Keratinocyte (primary cell): ENCODE data around the gene DMXL2. TPM values are rescaled to one million over a fixed set of nuclear protein-coding genes. Genes with fewer than 3 reads are reported as not detected.

Source experiments
- DNase-seq: peaks from one replicate; pipeline ENCODE4 v3.0.0-alpha.2; 2011; ENCODE audit warnings: low read depth, missing footprints, low spot score
- FAIRE-seq: peaks from 2 replicates; lab custom pipeline; 2011; peaks lifted over from hg19 to GRCh38; lab: Jason Lieb, UNC
- H2AFZ ChIP-seq: 2 replicates; pipeline ENCODE4 v1.6.0; 2012; ENCODE audit warnings: low read length, control low read depth, inconsistent platforms; ENCODE audit not compliant: control insufficient read depth
- H3K27ac ChIP-seq: 2 replicates; pipeline ENCODE4 v1.5.1; 2011; ENCODE audit warnings: low read length; ENCODE audit not compliant: control insufficient read depth, insufficient read depth
- H3K27me3 ChIP-seq: 3 replicates; pipeline ENCODE4 v1.6.0; 2011; ENCODE audit warnings: low read length; ENCODE audit not compliant: control insufficient read depth, insufficient read depth; ENCODE audit errors: extremely low read depth
- H3K36me3 ChIP-seq, 2 experiments: 2 replicates in 1 of 2; 3 replicates in 1 of 2; pipeline ENCODE4 v1.5.1; 2011; ENCODE audit warnings: low read length in 2 of 2, mild to moderate bottlenecking in 1 of 2; ENCODE audit not compliant: control insufficient read depth in 2 of 2, insufficient read depth in 2 of 2; ENCODE audit errors: extremely low read depth in 1 of 2
- H3K4me1 ChIP-seq: 3 replicates; pipeline ENCODE4 v1.5.1; 2011; ENCODE audit warnings: low read length; ENCODE audit not compliant: control insufficient read depth, insufficient read depth; ENCODE audit errors: extremely low read depth
- H3K4me2 ChIP-seq: 3 replicates; pipeline ENCODE4 v1.6.0; 2011; ENCODE audit warnings: low read depth, low read length; ENCODE audit not compliant: control insufficient read depth, insufficient read depth; ENCODE audit errors: extremely low read depth
- H3K4me3 ChIP-seq, 3 experiments: fragments of 200-600 bp in 1 of 3; sonication (generic) in 1 of 3; 2 replicates in 2 of 3; 3 replicates in 1 of 3; pipeline ENCODE4 v1.5.1; 2011 to 2016; ENCODE audit warnings: low read length in 3 of 3, mild to moderate bottlenecking in 3 of 3, control low read depth in 2 of 3, inconsistent platforms in 1 of 3, low read depth in 1 of 3, mixed read lengths in 1 of 3, mixed run types in 1 of 3, moderate library complexity in 1 of 3; ENCODE audit not compliant: control insufficient read depth in 2 of 3, insufficient read depth in 2 of 3; ENCODE audit errors: extremely low read depth in 1 of 3
- H3K79me2 ChIP-seq: 2 replicates; pipeline ENCODE4 v1.6.0; 2012; ENCODE audit warnings: low read length; ENCODE audit not compliant: control insufficient read depth, insufficient read depth
- H3K9ac ChIP-seq: 3 replicates; pipeline ENCODE4 v1.6.0; 2011; ENCODE audit warnings: low read length; ENCODE audit not compliant: control insufficient read depth, insufficient read depth; ENCODE audit errors: extremely low read depth
- H3K9me1 ChIP-seq: 3 replicates; pipeline ENCODE4 v1.6.0; 2011; ENCODE audit warnings: low read length; ENCODE audit not compliant: control insufficient read depth, insufficient read depth; ENCODE audit errors: extremely low read depth
- H3K9me3 ChIP-seq: 2 replicates; pipeline ENCODE4 v1.5.1; 2012; ENCODE audit warnings: low read depth, low read length; ENCODE audit not compliant: control insufficient read depth
- H4K20me1 ChIP-seq: 3 replicates; pipeline ENCODE4 v1.6.0; 2011; ENCODE audit warnings: low read length; ENCODE audit not compliant: control insufficient read depth, insufficient read depth; ENCODE audit errors: extremely low read depth
- CTCF ChIP-seq, 3 experiments: IDR thresholded peaks in 1 of 3; conservative IDR thresholded peaks in 1 of 3; optimal IDR thresholded peaks in 1 of 3; 2 replicates in 2 of 3; 3 replicates in 1 of 3; pipeline versions ENCODE3 to v1.5.1; 2011; ENCODE audit warnings: low read length in 3 of 3, mild to moderate bottlenecking in 3 of 3, moderate library complexity in 2 of 3, control low read depth in 1 of 3, inconsistent platforms in 1 of 3; ENCODE audit not compliant: insufficient read depth in 2 of 3; ENCODE audit errors: extremely low read depth in 1 of 3
- EZH2 ChIP-seq: IDR thresholded peaks from one replicate; pipeline ENCODE4 v1.6.1; 2012; ENCODE audit warnings: inconsistent platforms, mild to moderate bottlenecking, low read length, moderate library complexity
- dilution Hi-C: fragments of 300-500 bp; cut with MboI; formaldehyde crosslinking; loops from one replicate; pipeline ENCODE4 v1.7.0; 2020; ENCODE audit warnings: low sequenced_read_pairs; ENCODE audit not compliant: extremely low pct_ligation_motif_present
- polyA plus RNA-seq, 5 experiments: library from polyadenylated mRNA; depleted of rRNA in 3 of 5; stranded (reverse) in 3 of 5; stranded (forward) in 1 of 5; unstranded in 1 of 5; fragments of >200 nt; gene quantifications; 1 replicate in 1 of 5; 2 replicates in 3 of 5; 3 replicates in 1 of 5; pipeline versions ENCODE4 v1.2.1 to v1.2.3, GENCODE V29; 2011 to 2012; ENCODE audit warnings: missing spikeins in 2 of 5, low read depth in 1 of 5, low replicate concordance in 1 of 5

DMXL2 gene
- polyA plus RNA-seq, 1 donor (not counting 4 experiments of a cell fraction or from before 2014, with no cell fraction given), result 14.9 TPM

DNA sequence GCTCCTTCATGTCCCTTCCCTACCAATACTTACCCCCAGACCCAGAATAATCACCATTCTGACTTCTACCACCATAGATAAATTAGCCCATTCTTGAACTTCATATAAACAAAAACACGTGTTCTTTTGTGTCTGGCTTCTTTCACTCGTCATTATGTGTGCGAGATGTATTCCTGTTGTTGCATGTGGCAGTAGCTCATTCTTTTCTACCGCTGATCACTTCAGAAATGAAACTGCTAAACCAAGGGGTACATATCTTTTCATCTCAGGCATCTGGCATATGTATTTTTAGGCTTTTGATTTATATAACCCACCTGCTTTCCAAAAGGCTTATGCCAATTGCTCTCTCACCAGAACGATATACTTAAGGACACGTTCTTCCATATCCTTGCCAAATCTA, 44.9 kb upstream of the DMXL2 start:
- H3K27ac ChIP-seq, result no peak overlapping the region
- no peaks in the 10 kb centered on the region for H3K9me3 ChIP-seq
- H3K4me1 ChIP-seq, result no peaks in the 10 kb centered on the region
- H3K79me2 ChIP-seq, result no peaks in the 10 kb centered on the region
- no peak overlapping the region for H3K9ac ChIP-seq
- peaks cover 7% of the 10 kb centered on the region for H3K27me3 ChIP-seq
- FAIRE-seq (no peak), DNase-seq (no peak)
- no peak overlapping the region for H3K4me2 ChIP-seq
- H4K20me1 ChIP-seq, result no peaks in the 10 kb centered on the region
- H3K9me1 ChIP-seq, result no peaks in the 10 kb centered on the region
- no peak for TF ChIP-seq CTCF (optimal IDR thresholded peaks at IDR 0.05 in 1 of 3, IDR thresholded peaks at IDR 0.05 in 1 of 3, conservative IDR thresholded peaks at IDR 0.05 in 1 of 3; ENCODE audit: extremely low read depth in 1 of 3, insufficient read depth in 2 of 3, low read length in 3 of 3)
- no peak for TF ChIP-seq EZH2
- H3K36me3 ChIP-seq, result no peaks in the 10 kb centered on the region
- dilution Hi-C loops, result no loop called here
- H3K4me3 ChIP-seq, result no peak overlapping the region
- no peak overlapping the region for H2AFZ ChIP-seq

- no peak for TF ChIP-seq EZH2
- no peak for TF ChIP-seq CTCF (optimal IDR thresholded peaks at IDR 0.05 in 1 of 3, IDR thresholded peaks at IDR 0.05 in 1 of 3, conservative IDR thresholded peaks at IDR 0.05 in 1 of 3; ENCODE audit: extremely low read depth in 1 of 3, insufficient read depth in 2 of 3, low read length in 3 of 3)
- H3K27ac ChIP-seq, result no peak overlapping the region
- no peak for FAIRE-seq
Measured at GRCh38 chr15:51661072-51661471, 38.5 kb upstream of the DMXL2 start.

More at GRCh38 chr15:51661072-51661471, 38.5 kb upstream of the DMXL2 start:
- no peak overlapping the region for H2AFZ ChIP-seq
- H3K9me1 ChIP-seq, result no peaks in the 10 kb centered on the region
- no peak overlapping the region for H3K4me3 ChIP-seq
- no peaks in the 10 kb centered on the region for H4K20me1 ChIP-seq
- peaks cover 7% of the 10 kb centered on the region for H3K27me3 ChIP-seq
- dilution Hi-C loops, result no loop called here
- no peaks in the 10 kb centered on the region for H3K79me2 ChIP-seq
- H3K9me3 ChIP-seq, result no peaks in the 10 kb centered on the region
- H3K36me3 ChIP-seq, result no peaks in the 10 kb centered on the region
- no peak overlapping the region for H3K4me2 ChIP-seq
- no peaks in the 10 kb centered on the region for H3K4me1 ChIP-seq
- no peak for DNase-seq
- H3K9ac ChIP-seq, result no peak overlapping the region
